SHP77 (cell line): ENCODE measurements around the gene GRM4.

Experiments used
- DNase-seq, 2 experiments: peaks; one replicate each; lab custom pipeline; 2025; lab: John Stamatoyannopoulos, UW

The GRM4 gene

GRCh38 chr6:33980176-33981175 lies 165.4 kb downstream of the GRM4 start:
- no peak for DNase-seq

GRCh38 chr6:33979750-33980149 lies 166.1 kb downstream of the GRM4 start:
- DNase-seq: no peak

GRCh38 chr6:33978412-33979150 lies 167.3 kb downstream of the GRM4 start:
- no peak for DNase-seq

- DNase-seq: no peak
These were observed 168.1 kb downstream of the GRM4 start for GRCh38 chr6:33977606-33978411.

- no peak for DNase-seq
These were observed 169.2 kb downstream of the GRM4 start for GRCh38 chr6:33976437-33977360.

- DNase-seq: no peak
These were observed 170.0 kb downstream of the GRM4 start for GRCh38 chr6:33975661-33976436.

- DNase-seq: no peak
These were observed 171.4 kb downstream of the GRM4 start for GRCh38 chr6:33974471-33974870.

GRCh38 chr6:33974030-33974429 lies 171.9 kb downstream of the GRM4 start:
- DNase-seq: no peak

GRCh38 chr6:33971580-33971979 lies 174.3 kb downstream of the GRM4 start:
- no peak for DNase-seq
